ENCODE data around the gene DNAJB4. TPM values are rescaled to one million over a fixed set of nuclear protein-coding genes. Genes with fewer than 3 reads are reported as not detected.

Gene DNAJB4
- total RNA-seq, 1 donor from 2014 or later: 30.1 TPM

- H3K27ac Mint-ChIP-seq: no peak overlapping the region
- H3K9me3 Mint-ChIP-seq (ENCODE audit: low read depth): no peaks in the 10 kb centered on the region
- H3K4me1 Mint-ChIP-seq (ENCODE audit: low read depth): peaks cover 8% of the 10 kb centered on the region
- DNase-seq (ENCODE audit: low spot score, unreplicated experiment): no peak
- H3K27me3 Mint-ChIP-seq: no peaks in the 10 kb centered on the region
- peaks cover 47% of the 10 kb centered on the region for H3K36me3 Mint-ChIP-seq (ENCODE audit: insufficient read depth)
- no peak for TF ChIP-seq CTCF (IDR thresholded peaks at IDR 0.05; ENCODE audit: unreplicated experiment)
- H3K4me3 Mint-ChIP-seq (ENCODE audit: low read depth): no peak overlapping the region
These were observed 43.3 kb upstream of the DNAJB4 start for GRCh38 chr1:77961392-77961791.

- peaks cover 8% of the 10 kb centered on the region for H3K4me1 Mint-ChIP-seq (ENCODE audit: low read depth)
These were observed 38.4 kb upstream of the DNAJB4 start for GRCh38 chr1:77966291-77966690.

GRCh38 chr1:77970192-77970591 is 34.5 kb upstream of the DNAJB4 start:
- no peaks in the 10 kb centered on the region for H3K27me3 Mint-ChIP-seq
- peaks cover 9% of the 10 kb centered on the region for H3K4me1 Mint-ChIP-seq (ENCODE audit: low read depth)
- DNase-seq (ENCODE audit: low spot score, unreplicated experiment): no peak
- H3K9me3 Mint-ChIP-seq (ENCODE audit: low read depth): no peaks in the 10 kb centered on the region
- TF ChIP-seq CTCF (IDR thresholded peaks at IDR 0.05; ENCODE audit: unreplicated experiment): no peak
- peaks cover 37% of the 10 kb centered on the region for H3K36me3 Mint-ChIP-seq (ENCODE audit: insufficient read depth)
- no peak overlapping the region for H3K27ac Mint-ChIP-seq
- H3K4me3 Mint-ChIP-seq (ENCODE audit: low read depth): no peak overlapping the region

More at GRCh38 chr1:77966291-77966690, 38.4 kb upstream of the DNAJB4 start:
- Mint-ChIP-seq H3K27me3 (no peaks in the 10 kb centered on the region), H3K27ac (peak overlapping the region; percentile 63), H3K36me3 (ENCODE audit: insufficient read depth) (peaks cover 45% of the 10 kb centered on the region), H3K4me3 (ENCODE audit: low read depth) (no peak overlapping the region), H3K9me3 (ENCODE audit: low read depth) (no peaks in the 10 kb centered on the region)
- no peak for DNase-seq (ENCODE audit: low spot score, unreplicated experiment)
- TF ChIP-seq CTCF (IDR thresholded peaks at IDR 0.05; ENCODE audit: unreplicated experiment): no peak

GRCh38 chr1:77972080-77972479 is 32.7 kb upstream of the DNAJB4 start:
- Mint-ChIP-seq H3K9me3 (ENCODE audit: low read depth) (no peaks in the 10 kb centered on the region), H3K4me3 (ENCODE audit: low read depth) (no peak overlapping the region), H3K27ac (peak overlapping the region; percentile 21), H3K4me1 (ENCODE audit: low read depth) (peaks cover 26% of the 10 kb centered on the region), H3K27me3 (no peaks in the 10 kb centered on the region), H3K36me3 (ENCODE audit: insufficient read depth) (peaks cover 35% of the 10 kb centered on the region)
- no peak for DNase-seq (ENCODE audit: low spot score, unreplicated experiment)
- TF ChIP-seq CTCF (IDR thresholded peaks at IDR 0.05; ENCODE audit: unreplicated experiment): no peak

DNA sequence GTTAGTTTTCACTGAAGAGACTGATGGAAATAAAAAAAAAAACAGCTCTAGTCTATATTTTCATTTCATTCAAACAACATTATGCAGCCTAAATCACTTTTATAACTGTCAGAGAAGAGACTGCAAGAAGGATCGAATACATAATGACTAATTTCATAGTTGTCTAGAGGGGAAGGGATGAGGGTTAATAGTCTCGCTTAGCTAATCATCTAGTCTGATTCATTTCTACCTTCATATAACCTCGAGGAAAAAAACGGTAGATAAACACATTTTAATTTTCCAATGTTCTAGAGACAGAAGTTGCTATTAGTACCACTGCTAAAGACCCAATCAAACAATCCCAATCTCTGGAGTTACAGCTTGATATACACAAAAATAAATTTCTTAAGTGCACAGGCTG is 29.4 kb upstream of the DNAJB4 start:
- Mint-ChIP-seq H3K27ac (peak overlapping the region; percentile 71), H3K36me3 (ENCODE audit: insufficient read depth) (peaks cover 23% of the 10 kb centered on the region)

More for the DNA sequence above, 29.4 kb upstream of the DNAJB4 start:
- no peak overlapping the region for H3K4me3 Mint-ChIP-seq (ENCODE audit: low read depth)
- no peak for TF ChIP-seq CTCF (IDR thresholded peaks at IDR 0.05; ENCODE audit: unreplicated experiment)
- DNase-seq (ENCODE audit: low spot score, unreplicated experiment): no peak
- H3K27me3 Mint-ChIP-seq: no peaks in the 10 kb centered on the region
- H3K9me3 Mint-ChIP-seq (ENCODE audit: low read depth): no peaks in the 10 kb centered on the region
- peaks cover 29% of the 10 kb centered on the region for H3K4me1 Mint-ChIP-seq (ENCODE audit: low read depth)
